HG03025 (cell line): Measurements from ENCODE around the gene SNRPF.
A peak's percentile ranks its signal among the peaks of the same experiment; 100 is the strongest.
"Not testable (repeated sequence)": the region's sequence is repeated elsewhere in the genome, so short reads cannot be mapped to it uniquely, and the experiment has no call there.

ENCODE experiments used
- ATAC-seq: cut with Tn5 transposase; IDR thresholded peaks from one replicate; pipeline ENCODE4 v1.9.1; 2021; ENCODE audit warnings: mild to moderate bottlenecking, moderate library complexity; ENCODE audit not compliant: unreplicated experiment, low FRiP score

SNRPF gene

DNA sequence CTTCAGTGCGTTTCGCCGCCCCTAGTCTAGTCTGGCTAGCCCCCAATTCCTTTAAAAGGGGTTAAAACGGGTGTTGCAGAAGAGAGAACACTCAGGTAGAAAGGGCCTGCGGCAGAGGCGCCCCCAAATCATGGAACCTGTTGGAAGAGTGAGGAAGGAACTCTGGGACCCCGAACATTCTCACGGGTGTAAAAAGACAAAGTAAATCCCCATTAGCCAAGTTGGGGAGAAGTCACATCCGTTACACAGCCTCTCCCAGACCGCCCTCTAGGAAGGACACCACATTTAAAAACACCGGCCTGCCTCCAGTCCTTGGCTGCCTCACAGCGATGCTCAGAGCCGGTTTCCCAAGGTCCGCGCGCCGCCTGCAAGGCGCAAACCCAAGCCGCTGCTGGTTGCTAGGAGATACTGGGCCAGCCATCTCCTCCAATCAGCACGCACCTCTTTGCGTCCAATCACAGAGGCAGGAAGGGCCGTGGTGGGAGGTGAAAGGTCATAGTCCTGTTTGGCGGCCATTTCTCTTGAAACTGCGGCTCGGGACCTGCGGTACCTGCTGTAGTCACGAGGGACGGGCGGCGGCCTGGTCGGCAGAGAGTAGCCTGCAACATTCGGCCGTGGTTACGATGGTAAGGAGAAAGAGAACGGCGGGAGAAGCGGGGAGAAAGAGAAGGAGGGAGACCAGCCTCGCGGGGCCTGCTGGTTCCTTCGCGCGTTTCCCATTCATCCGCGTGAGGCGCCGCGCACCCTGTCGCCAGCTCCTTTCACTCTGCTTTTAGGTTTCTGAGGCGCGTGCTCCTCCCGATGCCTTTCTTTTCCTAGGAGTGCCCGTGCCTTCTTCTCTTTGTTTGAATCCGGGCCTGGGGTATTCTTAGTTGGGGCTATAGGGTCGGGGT lies at the start of gene SNRPF:
Gene SNRPF, plus strand, starts transcription at position 502 of the 893 bp plus-strand sequence. Its CDS starts 122 bp downstream, at position 624.
- ATAC-seq, result peak; percentile 100

DNA sequence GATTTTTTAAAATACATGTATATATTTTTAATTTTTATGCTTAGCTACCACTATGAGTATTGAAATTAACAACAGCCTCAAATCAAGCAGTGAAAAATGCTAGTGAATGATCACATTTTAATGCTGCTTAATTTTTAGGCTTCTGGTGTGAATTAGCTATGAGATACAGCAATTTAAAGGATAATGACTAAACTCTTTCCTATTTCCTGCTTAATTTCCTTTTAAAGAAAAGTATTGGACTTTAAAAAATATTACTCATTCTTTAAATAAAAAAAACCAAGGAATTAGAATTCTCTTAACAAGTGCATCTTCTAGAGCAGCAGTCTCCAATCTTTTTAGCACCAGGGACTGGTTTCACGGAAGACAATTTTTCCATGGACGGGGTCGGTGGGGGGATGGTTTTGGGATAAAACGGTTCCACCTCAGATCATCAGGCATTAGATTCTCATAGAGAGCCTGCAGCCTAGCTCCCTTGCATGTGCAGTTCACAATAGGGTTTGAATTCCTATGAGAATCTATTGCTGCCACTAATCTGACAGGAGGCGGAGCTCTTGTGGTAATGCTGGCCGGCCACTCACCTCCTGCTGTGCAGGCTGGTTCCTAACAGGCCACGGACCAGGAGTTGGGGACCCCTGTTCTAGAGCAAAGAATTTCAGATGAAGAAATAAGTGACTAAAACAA lies 49.6 kb upstream of the SNRPF start:
- ATAC-seq, result no peak

DNA sequence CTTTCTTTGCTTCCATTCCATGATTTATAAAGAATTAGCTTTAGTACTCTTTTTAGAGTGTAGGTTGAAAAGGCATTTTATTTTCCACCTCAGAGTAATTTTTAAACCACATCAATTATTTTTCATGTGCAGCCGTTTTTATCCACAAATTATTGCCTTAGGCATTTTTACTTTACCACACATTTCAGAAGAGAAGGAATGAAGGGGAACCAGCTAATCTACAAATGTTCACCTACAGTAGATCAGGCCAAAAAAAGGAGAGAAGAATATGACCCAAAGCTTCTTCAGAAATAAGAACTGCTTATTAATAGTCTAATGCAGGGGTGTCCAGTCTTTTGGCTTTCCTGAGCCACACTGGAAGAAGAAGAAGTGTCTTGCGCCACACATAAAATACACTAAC lies 48.3 kb upstream of the SNRPF start:
- no peak for ATAC-seq

DNA sequence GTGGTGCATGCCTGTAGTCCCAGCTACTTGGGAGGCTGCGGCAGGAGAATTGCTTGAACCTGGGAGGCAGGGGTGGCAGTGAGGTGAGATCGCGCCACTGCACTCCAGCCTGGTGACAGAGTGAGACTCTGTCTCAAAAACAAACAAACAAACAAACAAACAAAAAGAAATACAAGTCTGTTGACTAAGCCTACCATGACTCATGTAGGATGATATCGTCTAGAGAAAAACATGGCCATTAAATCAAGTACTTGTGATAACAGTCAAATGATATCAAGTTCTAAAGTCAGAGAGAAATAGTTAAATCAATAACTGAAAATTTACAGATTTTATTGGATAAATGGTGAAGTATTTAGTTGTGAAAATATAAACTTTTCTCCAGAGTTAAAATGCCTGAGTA lies 46.6 kb upstream of the SNRPF start:
- not testable (repeated sequence) for ATAC-seq

DNA sequence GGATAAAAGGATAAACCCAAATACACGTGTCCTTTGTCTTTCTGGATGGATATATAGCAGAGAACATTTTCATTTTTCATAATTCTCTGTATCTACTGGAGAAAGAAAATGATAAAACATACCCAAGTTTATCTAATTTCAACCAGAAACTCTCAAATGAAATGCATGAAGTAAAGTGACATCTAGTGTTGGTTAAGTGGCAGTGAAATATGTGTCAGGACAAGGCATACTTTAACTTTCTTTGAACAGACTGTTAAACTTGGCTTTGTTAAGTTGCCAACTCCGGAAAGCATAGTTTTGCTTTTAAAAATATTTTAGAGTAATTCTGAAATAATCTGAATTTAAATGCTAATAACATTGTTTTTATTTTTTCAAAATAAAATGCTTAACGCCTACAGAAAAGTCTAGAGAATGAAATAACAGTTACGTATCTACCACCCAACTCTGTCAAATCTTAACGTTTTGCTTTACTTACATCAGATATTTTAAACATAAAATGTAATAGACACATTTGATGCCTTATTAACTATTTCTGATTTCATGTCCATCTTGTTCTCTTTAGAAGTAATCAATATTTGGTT lies 43.0 kb upstream of the SNRPF start:
- no peak for ATAC-seq

DNA sequence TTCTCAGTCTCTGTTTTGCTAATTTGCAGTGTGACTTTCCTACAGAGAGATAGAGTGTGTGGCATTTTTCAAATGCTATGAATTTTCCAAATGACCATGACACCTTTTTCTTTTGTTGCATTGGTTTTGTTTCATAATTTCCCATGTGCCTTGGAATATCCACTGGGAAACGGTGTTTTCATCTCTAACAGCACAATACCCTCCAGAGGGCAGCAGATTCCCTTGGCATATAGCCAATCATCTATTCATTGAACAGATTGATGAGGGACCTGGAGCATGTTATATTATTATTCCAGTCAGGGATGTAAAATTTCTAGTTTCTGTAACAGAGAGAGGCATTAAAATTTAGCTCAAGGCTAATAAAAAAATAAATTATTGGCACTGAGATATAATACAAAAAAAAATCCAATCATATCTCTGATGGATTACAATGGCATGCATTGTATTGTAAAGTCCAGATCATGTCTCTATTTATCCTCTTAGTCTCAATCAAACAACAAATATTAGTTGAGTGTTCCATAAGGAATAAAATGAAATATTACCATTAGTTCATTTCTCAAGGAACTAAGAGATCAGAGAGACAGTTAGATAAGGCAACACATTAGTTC lies 38.6 kb upstream of the SNRPF start:
- ATAC-seq, result no peak

DNA sequence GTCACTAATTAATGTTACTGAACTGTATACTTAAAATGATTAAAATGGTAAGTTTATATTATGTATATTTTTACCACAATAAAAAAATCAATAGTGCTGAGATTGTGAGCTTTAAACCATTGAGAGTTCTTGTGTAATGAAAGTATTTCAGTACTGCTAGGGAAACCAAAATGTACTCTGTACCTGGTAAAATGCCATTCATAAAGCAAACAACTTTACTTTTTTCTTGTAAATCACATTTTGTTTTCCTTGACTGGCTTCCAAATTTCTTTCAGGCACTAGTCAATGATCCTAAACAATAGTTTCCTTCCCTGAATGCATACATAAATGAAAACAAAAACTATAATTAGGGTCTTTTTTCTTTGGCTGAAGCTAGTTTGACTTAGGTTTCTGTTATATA lies 29.4 kb upstream of the SNRPF start:
- no peak for ATAC-seq

DNA sequence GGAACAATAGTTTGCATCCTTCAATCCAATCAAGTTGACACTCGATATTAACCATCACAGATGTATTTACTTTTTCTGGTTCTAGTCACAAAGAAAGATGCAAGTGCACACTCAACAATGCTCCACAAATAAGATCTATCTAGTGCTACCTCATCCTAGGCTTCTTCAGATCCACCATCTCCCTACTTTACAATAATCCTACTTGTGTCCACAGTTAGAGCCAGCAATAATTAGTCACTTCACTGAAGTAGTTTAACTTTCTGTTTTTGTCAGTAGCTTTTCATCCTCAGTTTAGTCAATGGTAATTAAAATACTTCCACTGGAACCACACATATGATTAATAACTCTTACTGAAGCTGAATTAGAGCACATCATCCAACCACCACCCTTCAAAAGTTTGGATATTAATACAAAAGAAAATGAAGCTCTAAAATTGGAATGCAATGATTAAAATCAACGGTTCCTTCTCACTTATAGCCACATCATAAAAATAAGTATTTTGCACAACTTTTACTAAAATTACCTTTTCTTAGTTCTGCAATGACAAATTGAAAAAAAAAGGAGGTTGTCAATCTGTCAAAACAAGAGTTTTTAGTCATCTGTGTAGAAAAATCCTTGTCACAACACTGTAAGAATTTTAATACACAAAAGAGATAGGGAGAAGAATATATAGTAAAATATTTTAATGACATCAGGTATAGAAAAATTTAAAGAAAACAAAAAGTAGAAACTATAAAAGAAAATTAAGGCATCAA lies 28.2 kb upstream of the SNRPF start:
- no peak for ATAC-seq

DNA sequence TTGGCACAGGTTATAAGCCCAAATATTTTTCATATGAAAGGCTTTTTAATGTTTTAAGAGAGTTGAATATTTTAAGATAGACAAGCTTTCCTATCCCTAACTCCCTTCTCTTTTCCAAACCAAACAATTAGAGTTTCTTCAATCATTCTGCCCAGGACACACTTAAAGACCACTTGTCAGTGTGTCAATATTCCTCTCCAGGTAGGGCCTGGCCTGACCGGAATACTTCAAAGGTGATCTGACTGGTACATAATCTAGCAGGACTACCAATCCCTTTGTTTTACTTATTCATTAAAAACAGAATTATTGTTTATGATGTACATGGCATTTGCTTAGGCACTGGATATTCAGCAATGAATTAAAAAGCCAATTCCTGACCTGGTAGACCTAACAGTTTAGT lies 24.2 kb upstream of the SNRPF start:
- no peak for ATAC-seq

DNA sequence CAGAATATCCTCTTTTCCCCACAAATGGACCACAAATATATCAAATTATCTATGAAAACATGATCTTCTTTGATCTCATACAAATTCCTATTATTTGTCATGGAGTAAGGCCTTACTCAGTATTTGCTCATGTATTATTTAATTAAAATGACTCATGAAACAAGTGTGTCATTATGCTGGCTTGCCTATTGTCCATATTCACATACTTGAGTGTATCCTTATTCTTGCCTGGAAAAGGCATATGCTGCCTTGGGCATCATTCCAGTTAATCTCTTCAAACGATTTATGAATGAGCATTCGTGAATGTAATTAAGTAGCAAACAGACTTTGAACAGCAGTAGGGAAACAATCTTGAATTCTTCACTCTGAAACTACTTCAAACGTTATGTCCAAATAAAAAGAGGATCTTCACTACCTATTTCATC lies 22.6 kb upstream of the SNRPF start:
- ATAC-seq, result no peak

DNA sequence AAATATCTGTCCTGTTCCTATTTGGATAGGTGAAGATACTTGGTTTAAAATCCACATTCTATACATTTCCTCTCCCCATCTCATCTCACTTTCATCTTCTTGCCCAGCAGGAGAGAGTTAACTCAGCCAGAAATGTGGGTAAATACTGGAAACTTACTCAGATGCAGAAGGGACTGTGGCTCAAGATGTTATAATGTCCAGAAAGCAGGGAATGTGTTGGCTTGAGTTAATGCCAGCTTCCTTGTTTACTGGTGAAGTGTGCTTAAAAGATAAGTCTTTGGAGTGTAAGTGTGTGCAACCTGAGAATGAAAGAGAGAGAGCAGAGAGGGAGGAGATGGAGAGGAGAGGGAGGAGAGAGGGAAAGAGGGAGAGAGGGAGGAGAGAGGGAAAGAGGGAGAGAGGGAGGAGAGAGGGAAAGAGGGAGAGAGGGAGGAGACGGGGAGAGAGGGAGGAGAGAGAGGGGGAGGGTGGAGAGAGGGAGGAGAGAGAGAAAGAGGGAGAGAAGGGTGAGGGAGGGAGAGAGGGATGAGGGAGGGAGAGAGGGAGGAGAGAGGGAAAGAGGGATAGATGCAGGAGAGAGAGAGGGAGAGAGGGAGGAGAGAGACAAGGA lies 22.0 kb upstream of the SNRPF start:
- ATAC-seq, result no peak

DNA sequence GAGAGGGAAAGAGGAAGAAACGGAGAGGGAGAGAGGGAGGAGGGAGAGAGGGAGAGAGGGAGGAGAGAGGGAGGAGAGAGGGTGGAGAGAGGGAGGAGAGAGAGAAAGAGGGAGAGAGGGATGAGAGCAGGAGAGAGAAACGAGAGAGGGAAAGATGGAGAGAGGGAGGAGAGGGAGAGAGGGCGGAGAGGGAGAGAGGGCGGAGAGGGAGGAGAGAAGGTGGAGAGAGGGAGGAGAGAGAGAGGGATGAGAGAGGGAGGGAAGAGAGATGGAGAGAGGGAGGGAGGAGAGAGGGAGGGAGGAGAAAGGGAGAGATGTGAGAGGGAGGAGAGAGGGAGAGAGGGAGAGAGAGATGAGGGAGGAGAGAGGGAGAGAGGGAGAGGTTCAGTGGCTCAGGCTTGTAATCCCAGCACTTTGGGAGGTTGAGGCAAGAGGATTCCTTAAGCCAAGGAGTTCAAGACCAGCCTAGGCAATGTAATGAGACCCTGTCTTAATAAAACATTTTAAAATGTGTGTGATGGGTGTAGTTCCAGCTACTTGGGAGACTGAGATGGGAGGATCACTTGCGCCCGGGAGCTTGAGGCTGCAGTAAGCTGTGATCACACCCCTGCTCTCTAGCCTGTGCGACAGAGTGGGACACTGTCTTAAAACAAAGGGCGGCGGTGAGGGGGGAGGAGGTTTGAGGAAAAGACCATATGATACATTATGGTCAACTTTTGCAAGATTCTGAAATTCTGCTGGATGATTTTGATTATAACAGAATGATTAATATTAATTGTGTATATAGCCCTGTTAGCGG lies 21.3 kb upstream of the SNRPF start:
- no peak for ATAC-seq

DNA sequence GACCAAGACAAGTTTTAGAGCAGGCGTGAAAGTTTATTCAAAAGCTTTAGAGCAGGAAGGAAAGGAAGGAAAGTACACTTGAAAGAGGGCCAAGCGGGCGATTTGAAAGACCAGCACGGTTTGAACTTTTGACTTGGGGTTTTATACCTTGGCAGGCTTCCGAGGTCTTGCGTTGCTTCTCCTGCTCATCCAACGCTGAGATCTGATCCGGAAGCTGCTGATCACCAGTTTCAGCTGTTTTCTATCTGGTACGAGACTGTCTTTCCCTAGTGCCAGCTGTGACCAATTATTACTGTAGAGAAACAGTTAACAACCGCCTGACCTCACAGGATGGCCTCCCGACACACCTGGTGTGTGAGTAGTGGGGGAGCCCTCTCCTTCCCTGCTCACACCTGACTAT lies 20.6 kb upstream of the SNRPF start:
- ATAC-seq, result no peak

DNA sequence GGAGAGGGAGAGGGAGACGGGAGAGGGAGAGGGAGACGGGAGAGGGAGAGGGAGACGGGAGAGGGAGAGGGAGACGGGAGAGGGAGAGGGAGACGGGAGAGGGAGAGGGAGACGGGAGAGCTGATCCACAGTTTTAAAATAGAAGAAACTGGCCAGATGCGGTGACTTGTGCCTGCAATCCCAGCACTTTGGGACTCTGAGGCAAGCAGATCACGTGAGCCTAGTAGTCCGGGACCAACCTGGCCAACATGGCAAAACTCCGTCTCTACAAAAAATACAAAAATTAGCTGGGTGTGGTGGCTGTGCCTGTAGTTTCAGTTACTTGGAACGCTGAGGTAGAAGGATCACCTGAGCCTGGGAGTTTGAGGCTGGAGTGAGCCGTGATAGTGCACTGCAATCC lies 16.3 kb upstream of the SNRPF start:
- not testable (repeated sequence) for ATAC-seq

DNA sequence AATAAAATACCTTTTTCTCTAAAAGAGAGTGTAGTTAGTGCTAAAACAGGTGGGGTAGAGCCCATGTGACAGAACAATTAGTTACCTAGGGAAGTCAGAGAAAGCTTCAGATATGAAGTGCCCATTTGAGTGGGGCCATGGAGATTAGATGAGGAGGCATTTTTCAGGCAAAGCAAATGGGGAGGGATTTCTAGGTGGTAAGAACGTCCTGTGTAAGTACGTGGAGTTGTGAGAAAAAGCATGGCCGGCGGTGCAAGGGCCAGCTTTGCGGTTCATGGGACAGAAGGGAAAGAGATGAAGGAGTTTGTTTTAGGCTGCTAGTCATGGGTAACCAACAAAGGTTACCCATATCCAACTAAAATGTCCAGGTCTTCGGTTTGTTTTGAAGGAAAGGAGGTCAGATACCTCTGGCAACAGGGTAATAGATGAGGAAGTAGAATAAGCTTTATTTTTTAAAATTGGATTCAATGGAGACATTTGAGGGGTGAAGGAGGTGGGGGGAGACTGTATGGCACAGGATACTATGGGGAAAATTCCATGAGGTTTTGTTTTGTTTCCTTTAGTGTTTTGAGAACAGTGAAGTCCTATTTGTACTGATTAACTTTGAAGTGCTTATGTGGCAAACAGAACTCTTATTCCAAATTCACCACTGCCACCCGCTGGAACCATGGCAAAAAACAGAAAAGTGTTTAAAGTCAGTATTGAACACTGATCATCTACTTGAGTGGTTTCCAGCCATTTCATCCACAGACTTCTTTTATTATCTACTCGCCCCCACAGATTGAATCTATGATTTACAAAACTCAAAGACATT lies 10.0 kb upstream of the SNRPF start:
- ATAC-seq, result no peak

DNA sequence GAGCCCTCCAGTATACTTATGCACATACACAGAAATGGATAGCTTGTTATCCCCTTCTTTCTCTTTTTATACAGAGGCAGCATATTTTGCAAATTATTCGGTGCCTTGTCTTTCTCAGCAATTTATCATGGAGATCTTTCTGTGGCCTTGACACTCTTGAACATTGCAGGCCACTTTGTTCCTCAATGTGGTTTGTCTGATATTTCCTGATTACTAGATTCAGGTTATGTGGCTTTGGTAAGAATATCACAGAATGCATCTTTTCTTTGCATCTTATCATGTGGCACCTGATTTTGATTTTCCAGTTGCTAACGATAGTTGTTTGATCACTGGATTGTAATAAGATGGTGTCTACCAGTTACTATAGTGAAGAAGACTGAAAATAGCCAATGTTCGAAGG lies 7.1 kb upstream of the SNRPF start:
- ATAC-seq, result no peak

DNA sequence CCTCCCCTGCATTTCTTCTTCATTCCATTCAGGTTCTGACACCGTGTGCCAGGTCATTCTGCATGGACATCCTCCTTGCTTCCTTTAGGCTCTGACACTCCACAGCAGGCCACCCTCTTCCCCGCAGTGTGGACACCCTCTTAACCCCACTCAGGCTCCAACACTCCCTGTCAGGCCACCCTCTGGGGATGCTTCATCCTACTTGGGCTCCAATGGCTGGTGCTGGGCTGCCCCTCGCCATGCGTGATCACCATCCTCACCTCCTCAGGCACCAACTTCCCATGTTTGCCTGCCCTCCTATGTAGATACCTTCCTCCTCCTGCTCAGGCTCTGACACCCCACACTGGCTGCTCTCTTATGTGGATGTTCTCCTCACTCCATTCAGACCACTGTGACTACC lies 6.6 kb upstream of the SNRPF start:
- no peak for ATAC-seq

DNA sequence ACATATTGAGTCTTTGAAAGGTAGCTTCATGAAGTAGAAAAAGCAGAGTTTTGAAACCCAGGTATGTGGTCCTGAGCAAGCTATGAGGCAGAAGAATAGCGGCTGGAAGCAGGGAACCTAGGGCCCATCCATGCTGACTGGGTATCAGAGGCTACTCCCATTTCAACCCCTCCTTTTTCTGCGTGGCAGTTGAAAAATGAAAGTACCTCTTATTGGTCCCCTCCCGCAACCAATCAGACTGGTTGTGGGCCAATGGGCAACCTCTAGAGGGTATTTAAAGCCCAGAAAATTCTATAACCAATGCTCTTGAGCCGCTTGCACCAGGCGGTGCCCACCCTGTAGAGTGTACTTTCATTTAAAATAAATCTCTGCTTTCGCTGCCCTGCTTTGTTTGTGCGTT lies 1.6 kb upstream of the SNRPF start:
- no peak for ATAC-seq
